Measurements from ENCODE around the gene HOXB3. TPM values are rescaled to one million over a fixed set of nuclear protein-coding genes. Genes with fewer than 3 reads are reported as not detected.
A peak's percentile ranks its signal among the peaks of the same experiment; 100 is the strongest.

HOXB3 gene
- total RNA-seq, 2 experiments from 2014 or later: 8.2 to 10.3 TPM

DNA sequence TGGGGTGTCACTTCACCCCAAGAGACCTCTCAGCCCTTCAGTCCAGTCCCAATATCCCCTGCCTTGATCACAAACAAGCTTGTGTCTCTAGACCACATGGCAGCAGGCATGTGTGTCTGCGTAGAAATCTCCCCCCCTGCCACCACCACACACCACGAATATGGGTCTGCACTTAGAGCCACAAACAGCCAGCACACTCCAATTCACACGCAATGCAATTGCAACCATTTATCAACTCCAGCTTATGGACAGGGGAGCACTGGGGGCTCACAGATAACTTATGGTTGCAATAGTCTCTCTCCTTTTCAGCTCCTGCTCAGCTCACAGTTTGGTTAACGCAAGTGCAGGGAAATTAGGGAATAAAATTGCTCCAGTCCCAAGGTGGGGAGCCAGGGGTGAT is 33.5 kb upstream of the HOXB3 start:
- H3K27me3 Mint-ChIP-seq (ENCODE audit: low read depth): peaks cover 80% of the 10 kb centered on the region

DNA sequence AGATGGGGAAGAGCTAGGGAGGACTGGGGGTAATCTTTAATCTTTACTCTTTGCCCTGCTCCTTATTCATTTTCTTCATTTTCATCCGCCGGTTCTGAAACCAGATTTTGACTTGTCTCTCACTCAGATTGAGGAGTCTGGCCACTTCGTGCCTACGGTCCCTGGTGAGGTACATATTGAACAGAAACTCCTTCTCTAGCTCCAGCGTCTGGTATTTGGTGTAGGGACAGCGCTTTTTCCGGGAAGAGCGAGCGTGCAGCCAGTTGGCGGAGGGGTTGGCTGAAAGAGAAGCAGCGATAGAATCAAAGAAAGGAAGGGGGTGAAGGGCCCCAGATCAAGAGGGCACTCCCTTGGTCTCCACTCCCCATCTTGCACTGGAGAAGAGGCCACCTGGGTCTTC is 32.8 kb upstream of the HOXB3 start:
- H3K27me3 Mint-ChIP-seq (ENCODE audit: low read depth): peaks cover 80% of the 10 kb centered on the region
- CTCF ChIA-PET: interaction anchor here (0.6 to 3.3 kb wide), 9 partner anchors 10 to 597 kb away, joined by 3 to 21 read pairs (median 3); partner anchors contain the start of gene HOXB5
- POLR2A ChIA-PET: interaction anchor here (0.5 kb wide), 1 partner anchor 117 kb away, joined by 3 read pairs; no protein-coding TSS in a partner anchor
- no peak overlapping the region for H3K27ac Mint-ChIP-seq
- H3K9me3 Mint-ChIP-seq (ENCODE audit: insufficient read depth): no peaks in the 10 kb centered on the region
- H3K36me3 Mint-ChIP-seq (ENCODE audit: low read depth): no peaks in the 10 kb centered on the region
- DNase-seq (no peak), ATAC-seq (no peak)
- peaks cover 35% of the 10 kb centered on the region for H3K4me1 Mint-ChIP-seq (ENCODE audit: low read depth)
- H3K4me3 Mint-ChIP-seq: no peak overlapping the region

More for the DNA sequence above, 33.5 kb upstream of the HOXB3 start:
- CTCF ChIA-PET: interaction anchor here (0.6 to 3.3 kb wide), 10 partner anchors 11 to 677 kb away, joined by 3 to 21 read pairs (median 3); no protein-coding TSS in a partner anchor
- POLR2A ChIA-PET: interaction anchor here (0.5 kb wide), 1 partner anchor 118 kb away, joined by 3 read pairs; no protein-coding TSS in a partner anchor
- DNase-seq (no peak), ATAC-seq (no peak)
- H3K4me1 Mint-ChIP-seq (ENCODE audit: low read depth): peaks cover 28% of the 10 kb centered on the region
- H3K36me3 Mint-ChIP-seq (ENCODE audit: low read depth): no peaks in the 10 kb centered on the region
- H3K9me3 Mint-ChIP-seq (ENCODE audit: insufficient read depth): no peaks in the 10 kb centered on the region
- no peak overlapping the region for H3K27ac Mint-ChIP-seq
- no peak overlapping the region for H3K4me3 Mint-ChIP-seq

DNA sequence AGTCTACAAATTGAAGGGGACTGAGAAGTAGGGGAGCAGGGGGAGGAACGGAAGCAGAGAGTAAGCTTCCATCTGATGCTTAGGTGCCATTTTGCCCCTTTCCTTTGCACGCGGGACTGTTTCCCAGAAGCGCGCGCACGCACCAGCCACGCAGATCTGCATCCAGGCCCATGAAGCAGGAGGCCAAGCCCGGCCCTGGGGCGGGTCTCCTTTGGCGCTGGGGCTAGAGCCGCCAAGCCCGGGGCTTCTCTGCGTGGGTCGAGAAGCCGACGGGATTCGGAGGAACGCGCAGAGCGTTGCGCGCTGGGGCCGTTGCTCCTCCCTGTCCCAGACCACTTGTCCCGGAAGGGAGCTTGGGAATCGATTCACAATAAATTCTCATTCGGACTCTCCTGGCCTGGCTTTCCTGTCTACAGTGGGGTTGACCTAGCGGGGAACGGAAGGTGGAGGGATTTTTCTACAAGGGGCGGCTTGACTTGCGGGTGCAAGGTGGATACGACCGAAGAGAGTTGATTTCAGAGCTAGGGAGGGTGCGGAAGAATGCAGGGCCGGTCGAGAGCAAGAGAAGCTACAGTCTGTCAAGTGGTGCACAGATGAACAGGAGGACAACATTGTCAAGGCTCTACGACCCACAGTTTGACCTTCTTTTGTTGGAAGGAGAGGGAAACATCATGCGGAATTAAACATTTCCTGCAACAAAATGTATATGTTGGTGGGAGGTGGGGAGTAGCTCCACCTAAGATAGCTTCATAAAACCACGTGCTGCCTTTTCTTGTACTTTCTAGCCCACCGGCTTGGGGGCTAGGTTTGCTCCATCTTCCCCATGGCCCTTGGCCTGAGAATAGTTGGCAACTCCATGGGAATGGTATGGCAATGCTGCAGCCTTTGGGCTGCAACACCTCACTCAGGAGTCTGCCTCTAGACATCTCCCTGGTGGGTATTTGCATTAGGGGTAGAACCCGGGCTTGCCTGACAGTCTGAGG is 31.7 kb upstream of the HOXB3 start:
- H3K4me3 Mint-ChIP-seq: no peak overlapping the region
- CTCF ChIA-PET: interaction anchor here (0.6 to 3.3 kb wide), 4 partner anchors 9 to 548 kb away, joined by 3 to 21 read pairs (median 4); no protein-coding TSS in a partner anchor

DNA sequence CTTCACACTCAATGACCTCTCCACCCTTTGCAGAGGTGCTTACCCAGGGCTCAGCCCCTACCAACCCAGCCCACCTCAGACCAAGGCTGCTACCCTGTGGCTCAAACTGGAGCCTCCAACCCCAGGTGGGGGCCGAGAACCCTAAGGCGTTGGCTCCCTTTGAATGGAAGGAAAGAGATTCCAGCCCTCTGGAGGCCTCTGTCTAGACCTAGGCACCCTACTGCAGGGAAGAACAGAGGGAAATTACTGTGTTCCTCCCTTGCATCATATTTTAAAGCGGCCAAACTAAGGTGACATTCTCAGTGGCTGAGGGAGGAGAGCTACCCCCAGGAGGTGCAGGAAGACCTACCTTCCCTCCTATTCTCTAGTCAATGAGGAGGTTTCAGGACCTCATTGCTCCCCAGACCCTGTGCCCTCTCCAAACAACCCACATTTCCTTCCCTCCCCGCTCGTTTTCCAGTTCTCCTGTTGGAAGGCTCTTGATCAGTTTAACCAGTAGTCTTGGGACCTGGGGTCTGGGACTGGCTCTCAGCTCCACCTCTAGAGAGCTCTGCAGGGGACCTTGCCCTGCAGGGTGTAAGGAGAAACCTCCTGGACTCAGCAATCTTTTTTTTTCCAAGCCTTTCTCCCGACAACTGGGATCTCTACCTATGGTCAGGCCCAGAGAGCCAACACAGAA is 30.6 kb upstream of the HOXB3 start:
- DNase-seq: no peak
- H3K27ac Mint-ChIP-seq: no peak overlapping the region
- no peak overlapping the region for H3K4me3 Mint-ChIP-seq
- POLR2A ChIA-PET: interaction anchor here (0.6 kb wide), 1 partner anchor 101 kb away, joined by 3 read pairs; no protein-coding TSS in a partner anchor
- no peak for ATAC-seq
- H3K27me3 Mint-ChIP-seq (ENCODE audit: low read depth): peaks cover 84% of the 10 kb centered on the region
- no peaks in the 10 kb centered on the region for H3K9me3 Mint-ChIP-seq (ENCODE audit: insufficient read depth)
- CTCF ChIA-PET: interaction anchor here (3.6 kb wide), 1 partner anchor 15 kb away, joined by 19 read pairs; no protein-coding TSS in a partner anchor
- H3K36me3 Mint-ChIP-seq (ENCODE audit: low read depth): no peaks in the 10 kb centered on the region
- H3K4me1 Mint-ChIP-seq (ENCODE audit: low read depth): peaks cover 37% of the 10 kb centered on the region

More for the DNA sequence above, 31.7 kb upstream of the HOXB3 start:
- no peak overlapping the region for H3K27ac Mint-ChIP-seq
- POLR2A ChIA-PET: no interaction called here
- peaks cover 42% of the 10 kb centered on the region for H3K4me1 Mint-ChIP-seq (ENCODE audit: low read depth)
- H3K36me3 Mint-ChIP-seq (ENCODE audit: low read depth): no peaks in the 10 kb centered on the region
- ATAC-seq (no peak), DNase-seq (no peak)
- H3K27me3 Mint-ChIP-seq (ENCODE audit: low read depth): peaks cover 80% of the 10 kb centered on the region
- H3K9me3 Mint-ChIP-seq (ENCODE audit: insufficient read depth): no peaks in the 10 kb centered on the region

DNA sequence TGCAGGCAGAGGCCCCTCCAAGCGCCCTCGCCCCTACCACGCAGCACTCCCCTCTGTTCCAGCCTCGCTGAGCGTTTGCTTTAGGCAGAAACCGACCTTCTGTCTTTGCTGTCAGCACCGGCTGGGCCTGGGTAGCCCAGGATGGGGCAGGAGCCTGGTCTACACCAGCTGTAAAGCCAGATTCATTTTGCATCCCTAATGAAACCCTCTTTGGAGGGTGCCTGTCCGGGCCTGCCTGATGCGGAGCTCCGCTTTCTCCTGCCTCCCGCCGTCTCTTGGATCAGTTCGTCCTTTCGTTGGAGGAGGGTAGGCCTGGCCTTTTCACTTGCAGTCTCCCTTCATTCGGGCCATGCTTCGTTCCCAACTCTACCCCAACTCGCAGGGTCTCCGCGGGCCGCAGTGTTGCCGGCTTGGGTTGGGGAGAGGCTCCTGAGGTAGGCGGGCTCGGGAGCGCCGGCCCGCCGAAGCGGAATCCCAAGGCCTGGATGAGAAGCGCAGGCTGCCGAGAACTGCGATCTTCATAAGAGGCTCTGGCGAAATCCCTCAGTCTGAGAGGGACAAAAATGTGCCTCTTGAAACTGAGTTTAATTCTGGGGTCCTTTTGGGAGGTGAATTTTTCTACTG is 29.9 kb upstream of the HOXB3 start:
- ChIA-PET CTCF (interaction anchor here (1.6 to 3.6 kb wide), 3 partner anchors 12 to 593 kb away, joined by 6 to 19 read pairs (median 12); no protein-coding TSS in a partner anchor), POLR2A (no interaction called here)
- Mint-ChIP-seq H3K9me3 (ENCODE audit: insufficient read depth) (no peaks in the 10 kb centered on the region), H3K27me3 (ENCODE audit: low read depth) (peaks cover 85% of the 10 kb centered on the region), H3K4me3 (no peak overlapping the region), H3K4me1 (ENCODE audit: low read depth) (peaks cover 36% of the 10 kb centered on the region), H3K27ac (no peak overlapping the region), H3K36me3 (ENCODE audit: low read depth) (no peaks in the 10 kb centered on the region)
- no peak for DNase-seq
- ATAC-seq: no peak

DNA sequence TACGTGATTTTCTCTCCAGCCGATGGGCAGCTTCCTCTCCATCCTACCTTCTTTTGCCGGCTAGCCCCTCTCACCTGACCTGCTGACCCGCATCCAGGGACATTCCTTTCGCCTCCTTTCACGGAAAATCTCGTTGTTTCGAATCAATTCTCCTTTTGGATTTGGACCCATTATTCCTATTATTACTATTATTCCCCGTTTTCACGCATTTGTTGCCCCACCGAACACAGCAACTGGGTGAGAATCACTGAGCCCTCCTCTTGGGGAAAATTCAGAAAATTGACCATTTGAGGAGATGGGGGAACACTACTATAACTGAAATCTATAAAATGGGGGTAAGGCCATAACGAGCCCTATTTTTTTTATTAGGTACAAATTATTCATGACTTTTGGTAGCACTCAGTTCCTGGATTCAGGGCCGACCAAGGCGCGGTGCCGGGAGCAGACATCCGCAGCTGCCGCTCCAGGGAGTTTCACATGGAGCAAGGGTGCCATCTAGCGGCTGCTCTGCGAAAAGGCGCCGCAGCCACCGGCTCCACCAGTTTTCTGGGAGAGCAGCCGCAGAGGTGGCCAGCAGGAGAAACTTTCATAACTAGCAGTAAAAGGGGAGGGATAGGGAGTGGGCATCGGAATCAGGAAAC is 28.3 kb upstream of the HOXB3 start:
- Mint-ChIP-seq H3K27me3 (ENCODE audit: low read depth) (peaks cover 87% of the 10 kb centered on the region), H3K36me3 (ENCODE audit: low read depth) (no peaks in the 10 kb centered on the region), H3K27ac (no peak overlapping the region), H3K4me3 (peak overlapping the region; percentile 27), H3K4me1 (ENCODE audit: low read depth) (peaks cover 39% of the 10 kb centered on the region), H3K9me3 (ENCODE audit: insufficient read depth) (no peaks in the 10 kb centered on the region)
- CTCF ChIA-PET: interaction anchor here (0.6 to 3.6 kb wide), 33 partner anchors 8 to 604 kb away, joined by 3 to 32 read pairs (median 4); partner anchors contain the start of gene HOXB5
- ATAC-seq (peak; percentile 69), DNase-seq (peak; percentile 86)
- POLR2A ChIA-PET: no interaction called here

DNA sequence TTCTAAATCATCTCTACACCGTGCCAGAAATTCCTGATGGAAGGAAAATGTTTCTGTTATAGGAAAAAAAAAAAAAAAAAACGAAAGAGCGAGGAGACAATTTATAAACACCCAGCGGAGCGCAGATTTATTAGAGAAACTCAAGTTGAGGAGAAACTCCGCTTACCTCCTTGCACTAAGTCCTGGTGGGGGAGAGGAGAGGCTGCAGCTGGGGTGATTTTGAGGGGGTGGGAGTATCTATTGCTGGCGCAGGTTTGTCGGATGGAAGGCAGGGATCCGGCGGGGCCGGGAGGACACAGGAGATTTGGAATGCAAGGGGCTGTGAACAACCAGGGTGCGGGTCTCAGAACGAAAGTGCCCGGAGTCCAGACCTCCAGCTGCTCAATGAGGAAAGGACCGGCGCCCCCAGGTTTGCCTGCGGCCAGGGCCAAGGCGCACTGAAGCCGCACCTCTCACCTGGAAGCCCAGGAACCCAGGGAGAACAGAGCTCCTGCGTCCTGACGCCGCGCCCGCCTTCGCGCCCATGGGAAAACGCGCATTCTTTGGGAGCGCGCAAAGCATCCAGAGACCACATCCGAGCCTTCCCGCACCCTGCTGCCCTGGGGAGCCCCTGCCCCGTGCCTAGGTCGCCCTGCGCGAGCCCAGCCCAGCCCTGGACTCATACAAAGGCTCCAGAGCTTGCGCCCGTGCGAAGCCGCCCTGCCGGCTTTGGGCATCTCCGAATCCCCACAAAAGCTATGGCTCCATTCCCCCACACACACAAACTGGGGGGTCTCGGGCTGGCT is 27.6 kb upstream of the HOXB3 start:
- H3K4me3 Mint-ChIP-seq: peak overlapping the region; percentile 24
- DNase-seq (no peak), ATAC-seq (no peak)
- CTCF ChIA-PET: interaction anchor here (0.7 to 3.6 kb wide), 25 partner anchors 9 to 591 kb away, joined by 3 to 32 read pairs (median 5); partner anchors contain the start of gene HOXB5
- H3K4me1 Mint-ChIP-seq (ENCODE audit: low read depth): peaks cover 42% of the 10 kb centered on the region
- H3K36me3 Mint-ChIP-seq (ENCODE audit: low read depth): no peaks in the 10 kb centered on the region
- no peaks in the 10 kb centered on the region for H3K9me3 Mint-ChIP-seq (ENCODE audit: insufficient read depth)
- no peak overlapping the region for H3K27ac Mint-ChIP-seq
- POLR2A ChIA-PET: no interaction called here
- peaks cover 85% of the 10 kb centered on the region for H3K27me3 Mint-ChIP-seq (ENCODE audit: low read depth)

DNA sequence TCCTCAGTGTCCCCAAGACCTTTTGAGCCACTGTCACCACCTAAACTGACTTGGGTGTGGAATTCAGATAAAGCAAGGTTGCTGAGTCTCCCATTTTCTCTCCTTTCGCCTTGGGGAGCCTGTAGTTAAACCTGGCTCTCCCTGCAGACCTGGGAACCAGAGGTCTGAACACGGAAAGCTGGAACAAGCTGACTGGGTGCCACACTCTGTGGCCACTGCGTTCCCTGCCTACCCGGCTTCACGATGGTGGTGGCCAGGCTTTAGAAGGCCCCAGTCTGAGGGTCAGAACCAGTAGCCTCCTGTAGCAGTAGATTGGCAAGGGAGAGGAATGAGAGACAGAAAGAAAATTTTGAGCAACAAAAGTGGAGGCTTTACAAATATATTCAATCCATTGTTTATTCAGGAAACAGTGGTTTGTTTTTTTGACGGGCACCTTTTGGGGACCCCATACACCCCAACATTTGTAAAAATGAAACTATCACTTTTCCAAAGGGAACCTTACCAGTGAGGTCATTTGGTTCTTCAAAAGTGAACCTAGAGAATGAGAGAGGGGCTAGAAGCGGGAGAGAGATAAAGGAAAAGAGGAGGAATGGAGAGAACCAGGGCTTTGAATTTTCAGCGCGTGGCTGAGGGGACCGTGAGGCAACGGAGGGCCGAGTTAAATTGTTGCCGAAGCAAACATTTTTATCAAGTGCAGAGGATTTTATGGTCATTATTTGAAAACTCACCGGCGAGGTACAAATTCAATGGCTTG is 26.9 kb upstream of the HOXB3 start:
- no peaks in the 10 kb centered on the region for H3K36me3 Mint-ChIP-seq (ENCODE audit: low read depth)
- peaks cover 85% of the 10 kb centered on the region for H3K27me3 Mint-ChIP-seq (ENCODE audit: low read depth)
- ChIA-PET POLR2A (interaction anchor here (0.5 kb wide), 1 partner anchor 12 kb away, joined by 3 read pairs; the partner anchor contains the start of gene HOXB6), CTCF (interaction anchor here (0.9 to 3.6 kb wide), 8 partner anchors 8 to 590 kb away, joined by 3 to 32 read pairs (median 14); partner anchors contain the start of gene HOXB5)
- DNase-seq (no peak), ATAC-seq (no peak)
- no peaks in the 10 kb centered on the region for H3K9me3 Mint-ChIP-seq (ENCODE audit: insufficient read depth)
- no peak overlapping the region for H3K27ac Mint-ChIP-seq
- H3K4me3 Mint-ChIP-seq: no peak overlapping the region
- H3K4me1 Mint-ChIP-seq (ENCODE audit: low read depth): peaks cover 48% of the 10 kb centered on the region

DNA sequence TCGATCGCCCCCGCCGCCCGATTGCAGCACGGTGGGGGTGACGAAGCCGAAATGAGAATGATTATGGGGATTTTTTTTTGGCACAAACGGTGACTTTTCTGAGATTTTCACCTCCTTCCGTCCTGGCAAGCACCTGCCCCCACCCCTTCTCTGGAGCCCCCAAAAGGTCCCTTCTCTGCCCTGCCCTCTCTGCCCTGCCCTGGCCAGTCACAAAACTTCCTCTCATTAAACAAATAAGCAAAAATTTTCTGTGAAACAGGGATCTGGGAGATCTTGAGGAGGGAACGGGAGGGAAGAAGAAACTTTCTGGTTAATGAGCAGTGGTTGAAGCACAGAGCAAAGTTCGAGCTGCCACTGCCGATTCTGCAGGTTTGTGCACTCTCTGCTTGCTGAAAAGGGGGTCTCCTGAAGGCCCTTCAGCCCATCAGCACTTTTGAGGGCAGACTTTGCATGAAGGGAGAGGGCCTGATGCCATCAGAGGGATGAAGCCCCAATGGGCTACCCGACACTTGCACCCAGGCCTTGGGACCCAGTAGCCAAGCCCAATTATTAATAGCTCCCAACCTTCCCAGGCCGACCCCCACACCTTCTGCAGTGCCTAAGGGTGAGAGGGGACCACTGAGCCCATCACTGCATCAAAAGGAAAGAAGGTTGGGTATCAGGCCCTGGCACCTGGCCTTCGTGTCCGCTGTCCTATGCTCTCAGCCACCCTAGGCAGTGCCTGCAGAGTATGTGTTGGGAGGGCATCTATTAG is 26.1 kb upstream of the HOXB3 start:
- POLR2A ChIA-PET: interaction anchor here (0.5 kb wide), 1 partner anchor 11 kb away, joined by 3 read pairs; the partner anchor contains the start of gene HOXB6
- DNase-seq (no peak), ATAC-seq (no peak)
- H3K9me3 Mint-ChIP-seq (ENCODE audit: insufficient read depth): no peaks in the 10 kb centered on the region
- CTCF ChIA-PET: interaction anchor here (0.9 to 1.7 kb wide), 4 partner anchors 8 to 88 kb away, joined by 3 to 4 read pairs (median 3); partner anchors contain the start of gene HOXB5
- H3K4me1 Mint-ChIP-seq (ENCODE audit: low read depth): peaks cover 55% of the 10 kb centered on the region
- no peak overlapping the region for H3K4me3 Mint-ChIP-seq
- H3K27me3 Mint-ChIP-seq (ENCODE audit: low read depth): peaks cover 86% of the 10 kb centered on the region
- no peaks in the 10 kb centered on the region for H3K36me3 Mint-ChIP-seq (ENCODE audit: low read depth)
- H3K27ac Mint-ChIP-seq: no peak overlapping the region

All from activated CD8-positive, alpha-beta T cell treated with anti-CD3 and anti-CD28 coated beads, Interleukin-2, amount 10 ng/mL, durations not matched to agents 7 days and 5 days (primary cell).